Stimulated activated CD4-positive, alpha-beta T cell treated with anti-CD3 and anti-CD28 coated beads, Interleukin-2, amount 100 ng/mL, for 4 hours (primary cell): ENCODE data around the gene VSTM4.

Experiments
- DNase-seq: peaks from one replicate; pipeline ENCODE4 v3.0.0-alpha.2; 2020; ENCODE audit warnings: low read depth

VSTM4 gene, protein sequence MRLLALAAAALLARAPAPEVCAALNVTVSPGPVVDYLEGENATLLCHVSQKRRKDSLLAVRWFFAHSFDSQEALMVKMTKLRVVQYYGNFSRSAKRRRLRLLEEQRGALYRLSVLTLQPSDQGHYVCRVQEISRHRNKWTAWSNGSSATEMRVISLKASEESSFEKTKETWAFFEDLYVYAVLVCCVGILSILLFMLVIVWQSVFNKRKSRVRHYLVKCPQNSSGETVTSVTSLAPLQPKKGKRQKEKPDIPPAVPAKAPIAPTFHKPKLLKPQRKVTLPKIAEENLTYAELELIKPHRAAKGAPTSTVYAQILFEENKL

DNA sequence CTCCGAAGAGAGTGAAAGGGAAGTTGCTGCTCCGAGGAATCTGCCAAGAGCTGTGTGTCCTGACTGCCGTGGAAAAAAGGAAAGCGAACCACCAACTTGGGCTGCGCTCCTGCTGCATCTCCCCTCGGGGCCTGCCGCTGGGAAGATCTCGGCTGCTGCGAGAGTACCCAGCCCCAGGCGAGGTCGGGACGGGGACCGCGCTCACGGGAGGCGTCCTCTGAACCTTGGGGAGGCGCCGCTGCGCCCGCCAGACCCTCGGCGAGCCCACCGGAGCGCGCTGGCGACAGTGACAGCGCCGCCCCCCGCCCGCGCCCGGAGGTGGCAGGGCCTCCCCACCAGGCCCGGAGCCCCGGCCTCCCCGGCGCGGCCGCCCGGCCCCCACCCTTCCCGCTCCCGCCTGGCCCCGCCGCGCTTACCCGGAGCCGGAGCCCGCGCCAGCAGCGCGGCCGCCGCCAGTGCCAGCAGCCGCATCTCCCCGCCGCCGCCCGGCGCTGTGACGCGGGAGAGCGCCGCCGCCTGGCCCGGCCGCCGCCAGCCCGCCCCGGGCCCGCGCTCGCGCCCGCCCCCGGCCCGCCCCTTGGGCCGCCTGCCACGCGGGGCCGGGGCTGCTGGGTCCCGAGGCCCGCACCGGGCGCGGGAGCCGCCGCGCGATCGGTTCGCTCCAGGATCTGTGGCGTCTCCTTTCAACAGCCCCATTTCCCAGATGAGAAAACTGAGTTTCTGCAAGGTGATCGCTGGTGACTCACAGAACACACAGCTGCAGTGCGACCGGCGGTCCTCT is at the start of gene VSTM4:
VSTM4 (minus strand) TSS at position 508 of the 781 bp plus-strand sequence; CDS start at position 471, 37 bp downstream.
- DNase-seq: no peak

DNA sequence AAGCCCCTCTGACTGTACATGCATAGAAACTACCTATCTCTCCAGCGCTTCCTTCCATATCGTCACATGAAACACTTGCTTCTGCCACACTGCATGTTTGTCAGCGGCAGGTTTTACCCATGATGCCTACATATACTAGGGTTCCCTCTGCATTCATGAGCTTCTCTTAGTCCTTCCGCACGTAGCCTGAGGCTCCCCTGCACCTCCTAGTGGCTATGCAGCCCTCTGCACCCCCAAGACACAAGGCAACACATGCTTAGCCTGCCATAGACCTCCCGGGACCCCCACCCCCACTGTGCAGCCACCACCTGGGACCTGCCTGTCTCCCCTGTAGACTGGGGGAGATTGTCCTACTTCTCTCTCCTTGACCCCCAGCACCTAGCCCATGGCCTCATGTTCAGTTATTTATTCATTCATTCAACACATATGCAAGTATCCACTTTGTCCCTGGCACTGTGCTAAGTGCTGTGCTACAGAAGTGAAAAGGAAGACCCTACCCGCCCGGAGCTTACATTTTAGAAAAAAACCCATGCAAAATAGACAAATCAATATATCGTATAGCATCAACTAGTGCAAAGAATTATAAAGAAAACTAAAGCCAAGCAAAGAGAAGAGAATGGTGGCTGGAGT is 49.4 kb upstream of the VSTM4 start:
- DNase-seq: no peak

- no peak for DNase-seq
Measured at GRCh38 chr10:49163741-49164140, 48.4 kb upstream of the VSTM4 start.

- DNase-seq: no peak
Measured at GRCh38 chr10:49162761-49163310, 47.5 kb upstream of the VSTM4 start.

- no peak for DNase-seq
Measured at GRCh38 chr10:49162063-49162462, 46.7 kb upstream of the VSTM4 start.

DNA sequence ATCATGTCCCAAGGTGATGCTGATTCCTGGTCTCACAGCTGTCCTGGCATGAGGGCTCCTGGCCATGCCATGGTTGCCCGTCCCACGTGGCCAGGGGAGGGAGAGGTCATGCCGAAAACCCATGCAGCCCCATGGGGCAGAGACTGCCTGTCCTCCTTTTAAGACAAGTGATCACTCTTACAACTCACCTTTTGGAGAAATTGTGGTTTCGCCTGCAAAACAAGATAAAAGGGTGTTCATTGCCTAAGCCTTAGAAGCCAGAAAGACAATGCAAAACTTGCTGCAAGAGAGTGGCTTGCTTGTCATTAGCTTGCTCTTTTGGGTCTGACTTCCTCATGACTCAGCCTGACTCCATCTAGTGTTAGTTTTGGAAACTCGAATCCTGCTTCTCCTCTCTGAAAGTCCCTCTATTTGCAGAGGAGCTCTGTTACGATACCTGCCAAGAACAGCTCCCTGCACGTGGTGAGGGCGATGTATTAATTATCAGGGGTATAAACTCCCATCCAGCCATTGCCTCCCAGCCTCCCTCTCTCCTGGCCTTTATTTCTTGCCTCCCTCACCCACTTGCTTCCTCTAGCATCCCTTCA is 46.2 kb upstream of the VSTM4 start:
- DNase-seq: no peak

GRCh38 chr10:49160814-49161213 is 45.5 kb upstream of the VSTM4 start:
- DNase-seq: no peak

DNA sequence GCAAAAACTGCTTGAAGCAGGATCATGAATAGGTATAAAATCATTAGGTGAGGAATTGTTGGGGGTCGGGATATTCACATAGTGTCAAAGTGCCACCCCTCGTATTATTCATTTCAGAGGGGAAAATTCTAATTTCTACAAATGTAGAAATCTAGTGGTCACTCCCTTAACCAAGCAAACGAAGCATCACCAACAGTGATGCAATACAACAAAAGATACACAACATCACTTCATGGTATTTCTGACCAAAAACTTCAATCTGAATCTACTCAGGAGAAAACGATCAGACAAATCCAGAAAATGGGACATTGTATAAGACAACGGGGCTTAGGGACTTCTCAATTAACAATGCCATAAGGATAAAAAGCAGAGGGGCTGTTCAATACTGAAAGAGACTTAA is 44.8 kb upstream of the VSTM4 start:
- DNase-seq: no peak

DNA sequence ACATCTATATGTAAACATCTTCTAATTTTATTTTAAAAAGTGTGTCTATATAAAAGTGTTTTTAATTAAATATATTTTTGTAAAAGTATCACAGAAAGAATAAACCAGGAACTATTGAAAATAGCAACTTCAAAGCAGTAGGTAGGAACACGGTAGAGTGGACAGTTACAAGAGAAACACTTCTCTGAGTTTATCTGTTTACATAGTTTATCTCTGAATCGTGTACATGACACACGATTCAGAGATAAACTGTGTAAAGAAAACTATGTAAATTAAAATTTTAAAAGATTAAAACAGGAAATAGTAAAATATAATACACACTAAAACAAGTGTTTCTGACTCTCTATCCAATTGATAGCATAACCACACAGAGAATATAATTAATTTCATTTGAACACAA is 43.6 kb upstream of the VSTM4 start:
- no peak for DNase-seq

- DNase-seq: no peak
Measured at GRCh38 chr10:49158404-49158803, 43.1 kb upstream of the VSTM4 start.

DNA sequence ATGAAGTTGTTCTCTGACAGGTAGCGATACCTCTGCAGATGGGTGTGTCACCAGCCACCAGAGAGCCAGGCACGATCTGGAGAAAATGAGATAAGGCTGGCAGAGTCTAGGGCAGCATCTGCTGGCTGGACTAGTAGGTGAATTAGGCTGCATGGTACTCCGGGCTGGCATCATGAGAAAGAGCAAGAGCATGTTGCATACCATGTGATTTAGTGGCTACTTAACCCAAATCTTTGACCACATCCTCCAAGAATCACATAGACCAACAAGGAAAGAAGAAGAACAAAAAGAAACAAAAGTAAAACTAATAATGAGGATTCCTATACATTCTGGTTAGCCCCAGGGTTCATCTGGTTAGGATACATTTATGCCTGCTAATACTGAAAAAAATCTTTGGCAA is 41.9 kb upstream of the VSTM4 start:
- DNase-seq: no peak

DNA sequence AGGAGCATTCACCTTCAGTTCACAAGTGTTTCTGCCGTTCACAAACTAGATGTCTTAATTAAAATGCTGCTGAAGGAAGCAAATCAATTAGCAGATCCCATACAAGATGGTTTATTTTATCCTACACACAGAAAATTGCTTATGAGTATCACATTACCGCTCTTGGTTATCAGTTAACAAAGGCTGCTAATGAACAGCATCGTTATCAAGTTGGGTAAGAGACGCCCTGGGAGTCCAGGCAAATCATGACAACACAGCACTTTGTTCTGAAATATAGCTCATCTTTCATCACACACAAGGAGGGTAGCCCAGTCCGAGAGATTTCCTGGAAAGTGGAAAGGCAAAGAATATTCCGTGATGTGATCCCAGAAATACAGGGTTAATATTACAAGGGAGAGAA is 39.3 kb upstream of the VSTM4 start:
- no peak for DNase-seq

GRCh38 chr10:49153971-49154370 is 38.6 kb upstream of the VSTM4 start:
- DNase-seq: no peak

GRCh38 chr10:49153115-49153514 is 37.8 kb upstream of the VSTM4 start:
- no peak for DNase-seq

DNA sequence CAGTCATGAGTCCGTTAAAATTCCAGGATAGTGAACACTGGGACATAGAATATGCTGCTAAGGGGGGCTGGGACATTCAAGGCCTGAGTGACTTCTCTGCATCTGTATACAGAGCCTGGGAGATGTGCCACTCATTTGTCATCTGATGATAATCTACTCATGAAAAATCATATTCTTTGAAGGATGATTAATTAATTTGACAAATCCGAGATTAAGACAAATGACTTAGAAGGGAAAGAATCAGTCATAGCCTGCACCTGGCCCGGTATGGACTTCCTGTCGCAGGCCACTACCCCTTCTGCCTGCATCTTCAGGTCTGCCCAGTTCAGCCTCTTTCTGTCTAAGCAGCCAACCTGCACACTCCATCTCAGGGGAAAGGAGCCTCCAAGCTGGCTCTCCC is 37.3 kb upstream of the VSTM4 start:
- DNase-seq: no peak

DNA sequence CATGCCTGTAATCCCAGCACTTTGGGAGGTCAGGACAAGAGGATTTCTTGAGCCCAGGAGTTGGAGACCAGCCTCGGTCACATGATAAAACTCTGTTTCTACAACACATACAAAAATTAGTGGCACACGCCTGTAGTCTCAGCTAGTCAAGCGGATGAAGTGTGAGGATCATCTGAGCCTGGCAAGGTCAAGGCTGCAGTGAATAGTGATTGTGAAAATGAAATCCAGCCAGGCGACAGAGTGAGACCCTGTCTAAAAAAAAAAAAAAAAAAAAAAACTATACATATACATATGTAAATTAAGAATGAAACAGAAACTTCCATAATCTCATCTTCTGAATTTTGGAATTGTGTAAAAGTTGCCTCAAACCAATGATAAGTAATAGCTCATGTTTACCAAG is 36.7 kb upstream of the VSTM4 start:
- no peak for DNase-seq

- no peak for DNase-seq
Measured at GRCh38 chr10:49151481-49151880, 36.2 kb upstream of the VSTM4 start.

DNA sequence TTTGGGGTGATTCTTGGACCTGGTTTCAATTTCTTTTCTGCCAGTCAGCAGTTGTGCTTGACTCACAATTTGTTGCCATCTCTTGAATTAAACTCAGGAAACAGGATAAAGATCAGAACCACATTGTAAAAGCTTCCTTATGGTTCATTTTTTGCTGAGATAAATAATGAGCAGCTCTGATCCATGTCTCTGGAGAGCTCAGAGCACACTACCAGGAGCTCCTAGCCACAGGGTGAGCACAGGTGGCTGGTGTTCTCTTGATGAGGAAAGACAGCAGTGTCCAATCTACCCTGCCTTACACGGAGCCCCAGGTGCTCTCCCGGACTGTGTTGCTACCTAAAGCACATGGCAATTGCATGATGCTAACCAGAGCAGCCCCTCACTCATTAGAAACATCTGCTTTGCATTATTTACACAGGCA is 35.7 kb upstream of the VSTM4 start:
- DNase-seq: no peak

GRCh38 chr10:49150426-49150825 is 35.1 kb upstream of the VSTM4 start:
- no peak for DNase-seq

DNA sequence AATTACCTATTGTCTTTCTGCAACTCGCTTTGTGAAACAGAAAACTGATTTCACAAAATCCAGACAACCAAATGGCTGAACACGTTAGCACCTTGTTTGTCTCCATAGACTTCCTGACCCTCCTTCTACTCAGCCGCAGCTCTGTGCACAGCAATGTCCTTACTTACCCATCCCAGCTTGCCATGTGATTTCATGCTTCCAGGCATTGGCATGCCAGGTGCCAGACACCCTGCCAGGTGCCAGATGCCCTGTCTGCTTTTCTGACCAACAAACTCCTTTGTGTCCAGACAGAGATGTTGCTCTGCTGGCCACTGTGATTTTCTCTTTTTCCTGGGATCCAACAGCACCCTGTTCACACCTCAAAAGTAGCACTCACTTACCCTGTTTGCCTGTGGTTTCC is 34.6 kb upstream of the VSTM4 start:
- DNase-seq: no peak

- DNase-seq: no peak
Measured at GRCh38 chr10:49144058-49144720, 28.9 kb upstream of the VSTM4 start.

GRCh38 chr10:49143249-49143648 is 27.9 kb upstream of the VSTM4 start:
- no peak for DNase-seq
